KOPT-K1 (cell line): ENCODE data around the gene PEAK1.

ENCODE experiments used
- H3K27ac ChIP-seq: fragments of 200-600 bp; sonication (generic); 2 replicates; pipeline ENCODE4 v1.5.1; 2016; ENCODE audit warnings: antibody characterized with exemption, mild to moderate bottlenecking, low read depth, low read length; ENCODE audit not compliant: poor library complexity, severe bottlenecking
- H3K36me3 ChIP-seq: fragments of 200-600 bp; sonication (generic); 2 replicates; pipeline ENCODE4 v1.5.1; 2017; ENCODE audit warnings: antibody characterized with exemption, mild to moderate bottlenecking, low read length, moderate library complexity; ENCODE audit not compliant: insufficient read depth
- H3K9me3 ChIP-seq: fragments of 200-600 bp; sonication (generic); 2 replicates; pipeline ENCODE4 v1.5.1; 2017; ENCODE audit warnings: antibody characterized with exemption, low read length, mild to moderate bottlenecking; ENCODE audit not compliant: insufficient read depth, poor library complexity, severe bottlenecking

Gene PEAK1

GRCh38 chr15:77060546-77060945 lies 359.4 kb downstream of the PEAK1 start:
- Histone ChIP-seq H3K36me3 (peaks cover 8% of the 10 kb centered on the region; the same call in 1 of the 2 replicates), H3K9me3 (no peaks in the 10 kb centered on the region), H3K27ac (no peak overlapping the region)

DNA sequence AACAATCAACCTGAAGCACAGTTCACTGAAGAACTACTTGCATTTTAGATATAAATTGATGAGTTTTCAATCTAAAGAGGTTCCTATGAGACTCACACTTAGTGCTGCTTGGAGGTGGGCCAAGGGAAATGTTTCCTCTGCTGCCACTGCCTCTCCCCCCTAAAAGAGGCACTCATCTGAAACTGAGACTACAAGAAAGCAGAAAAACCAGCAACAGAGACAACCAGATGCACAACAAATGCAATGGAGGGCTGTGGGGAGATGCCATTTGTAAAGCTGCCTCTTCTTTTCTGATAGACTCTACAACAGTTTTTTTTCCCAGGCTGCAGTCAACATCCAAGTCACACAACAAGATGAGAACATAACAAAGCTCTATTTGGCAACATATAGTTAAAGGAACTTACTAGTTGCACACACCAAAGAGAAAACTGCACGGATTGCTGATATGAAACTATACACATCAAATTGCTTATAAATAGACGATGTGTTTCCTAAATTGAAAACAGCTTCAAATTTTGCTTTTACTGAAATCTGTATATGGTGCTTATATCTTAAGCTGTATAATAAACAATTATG lies 360.0 kb downstream of the PEAK1 start:
- Histone ChIP-seq H3K9me3 (no peaks in the 10 kb centered on the region), H3K27ac (no peak overlapping the region), H3K36me3 (peaks cover 15% of the 10 kb centered on the region; the same call in 1 of the 2 replicates)

DNA sequence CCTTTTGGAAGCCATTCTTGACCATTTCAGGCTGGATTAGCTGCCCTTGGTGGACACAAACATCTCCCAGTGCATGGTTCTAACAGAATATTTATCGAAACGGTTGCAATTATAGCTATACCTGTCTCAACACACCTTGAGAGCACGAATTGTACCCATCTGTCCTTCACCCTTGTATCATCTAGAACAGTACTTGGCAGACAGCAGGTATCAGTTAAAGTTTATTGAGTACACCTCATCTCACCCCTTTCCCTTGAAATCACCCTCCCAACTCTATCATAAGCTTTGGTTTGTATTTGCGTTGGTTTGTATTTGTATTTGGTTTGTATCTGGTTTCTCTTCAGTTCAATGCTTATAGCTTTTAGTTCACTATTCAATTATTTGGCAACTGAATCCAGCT lies 361.4 kb downstream of the PEAK1 start:
- no peak overlapping the region for H3K27ac ChIP-seq
- no peaks in the 10 kb centered on the region for H3K9me3 ChIP-seq
- H3K36me3 ChIP-seq, result peaks cover 28% of the 10 kb centered on the region

DNA sequence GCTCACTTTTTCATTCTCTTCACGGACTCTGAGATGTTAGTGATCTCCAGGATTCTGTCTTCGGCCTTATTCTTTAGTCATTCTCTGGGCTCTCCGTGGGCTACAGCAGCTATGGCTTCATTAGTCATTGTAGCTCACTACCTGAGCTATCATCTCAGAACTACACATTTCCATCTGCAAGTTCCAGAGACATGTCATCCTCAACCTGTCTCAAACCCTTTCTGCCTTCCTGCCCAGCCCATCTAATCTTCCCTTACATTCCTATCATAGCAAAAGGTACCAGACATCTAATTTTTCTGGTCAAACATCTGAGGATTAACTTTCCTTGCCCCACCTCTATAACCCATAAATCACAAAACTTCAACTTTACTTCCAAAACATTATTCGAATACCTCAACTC lies 362.2 kb downstream of the PEAK1 start:
- no peaks in the 10 kb centered on the region for H3K9me3 ChIP-seq
- no peak overlapping the region for H3K27ac ChIP-seq
- peaks cover 35% of the 10 kb centered on the region for H3K36me3 ChIP-seq

- no peak overlapping the region for H3K27ac ChIP-seq
- peaks cover 41% of the 10 kb centered on the region for H3K36me3 ChIP-seq
- H3K9me3 ChIP-seq, result no peaks in the 10 kb centered on the region
Observed at GRCh38 chr15:77057072-77057471, 362.8 kb downstream of the PEAK1 start.

GRCh38 chr15:77053709-77054108 lies 366.2 kb downstream of the PEAK1 start:
- H3K9me3 ChIP-seq, result no peaks in the 10 kb centered on the region
- H3K36me3 ChIP-seq, result peaks cover 74% of the 10 kb centered on the region
- H3K27ac ChIP-seq, result no peak overlapping the region

DNA sequence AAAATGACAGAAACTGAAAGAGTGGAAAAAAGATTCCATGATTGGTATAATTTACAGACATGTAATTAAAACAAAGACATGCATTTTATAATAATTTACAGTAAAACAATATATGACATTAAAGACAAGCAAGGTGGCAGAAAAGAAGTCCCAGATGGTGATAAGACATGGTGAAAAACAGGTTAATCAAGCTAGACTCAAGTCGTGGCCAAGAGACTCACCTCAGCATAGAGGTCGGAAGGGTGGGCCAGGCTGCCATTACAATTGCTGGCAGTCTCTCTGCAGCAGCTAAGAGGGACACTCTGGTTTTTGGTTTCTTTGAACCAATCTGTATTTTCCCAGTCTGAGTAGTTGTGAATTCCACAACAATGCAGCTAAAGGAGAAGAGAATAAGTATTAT lies 367.3 kb downstream of the PEAK1 start:
- peaks cover 86% of the 10 kb centered on the region for H3K36me3 ChIP-seq
- H3K9me3 ChIP-seq, result no peaks in the 10 kb centered on the region
- no peak overlapping the region for H3K27ac ChIP-seq
